K562 (cell line): ENCODE results near the gene ZBTB33. TPM values are rescaled to one million over a fixed set of nuclear protein-coding genes. Genes with fewer than 3 reads are reported as not detected.

ENCODE experiments used
- CBX2 ChIP-seq: fragments of 200-600 bp; sonication (generic); IDR thresholded peaks from one replicate; pipeline ENCODE4 v1.6.1; 2012; ENCODE audit warnings: mild to moderate bottlenecking, low read length, inconsistent platforms; ENCODE audit not compliant: insufficient read depth, poor library complexity, severe bottlenecking
- CLOCK ChIP-seq: fragments of 250-450 bp; sonication (Bioruptor Pico); IDR thresholded peaks from 2 replicates; pipeline ENCODE4 v1.4.0; 2020; ENCODE audit warnings: mild to moderate bottlenecking, moderate library complexity, borderline replicate concordance
- DEAF1 ChIP-seq: fragments of 450-650 bp; formaldehyde crosslinking; IDR thresholded peaks from 2 replicates; pipeline ENCODE4 v1.4.0; 2020; ENCODE audit warnings: mild to moderate bottlenecking, moderate library complexity
- FOXK1 ChIP-seq: sonication (generic); formaldehyde crosslinking; IDR thresholded peaks from 2 replicates; pipeline ENCODE4 v1.8.0; 2022; ENCODE audit warnings: missing genetic modification reagents, mild to moderate bottlenecking, borderline replicate concordance
- HDAC6 ChIP-seq: IDR thresholded peaks from 2 replicates; pipeline ENCODE4 v1.6.1; 2012; ENCODE audit warnings: low read depth, mild to moderate bottlenecking, control low read depth, inconsistent platforms, low read length, moderate library complexity
- KLF6 ChIP-seq: fragments of 250-450 bp; sonication (Bioruptor Pico); IDR thresholded peaks from 2 replicates; pipeline ENCODE4 v1.4.0; 2020; ENCODE audit warnings: mild to moderate bottlenecking, moderate library complexity, borderline replicate concordance
- MAFG ChIP-seq: fragments of 450-650 bp; conservative IDR thresholded peaks from 2 replicates; pipeline ENCODE4 v1.6.1; 2016; ENCODE audit warnings: missing genetic modification characterization, missing compliant biosample characterization
- NRF1 ChIP-seq, 2 experiments: fragments of 450-650 bp; IDR thresholded peaks in 1 of 2; conservative IDR thresholded peaks in 1 of 2; 2 replicates each; pipeline ENCODE4 v1.6.1; 2014; ENCODE audit warnings: mild to moderate bottlenecking in 2 of 2
- RREB1 ChIP-seq: fragments of 250-450 bp; sonication (Bioruptor Pico); IDR thresholded peaks from 2 replicates; pipeline ENCODE4 v1.4.0; 2020
- SIN3A ChIP-seq, 2 experiments: fragments of 150-350 bp in 1 of 2; IDR thresholded peaks; 2 replicates each; pipeline ENCODE4 v1.6.1; 2011 to 2016; ENCODE audit warnings: borderline replicate concordance in 2 of 2, low read depth in 2 of 2, low read length in 2 of 2, mild to moderate bottlenecking in 2 of 2, moderate library complexity in 2 of 2; ENCODE audit not compliant: control insufficient read depth in 1 of 2
- SUPT5H ChIP-seq: fragments of 450-650 bp; IDR thresholded peaks from 2 replicates; pipeline ENCODE4 v1.6.1; 2016
- ZBED1 ChIP-seq: IDR thresholded peaks from 2 replicates; pipeline ENCODE4 v1.6.1; 2014
- ZNF133 ChIP-seq: fragments of 250-450 bp; sonication (Bioruptor Pico); IDR thresholded peaks from 2 replicates; pipeline ENCODE4 v1.4.0; 2020; ENCODE audit warnings: mild to moderate bottlenecking
- ZNF174 ChIP-seq: fragments of 250-450 bp; sonication (Bioruptor Pico); IDR thresholded peaks from 2 replicates; pipeline ENCODE4 v1.4.0; 2020; ENCODE audit warnings: mild to moderate bottlenecking
- ZNF197 ChIP-seq: fragments of 200-800 bp; sonication (Bioruptor generic); IDR thresholded peaks from 2 replicates; pipeline ENCODE4 v1.6.1; 2016; ENCODE audit warnings: low read depth, missing genetic modification characterization, missing compliant biosample characterization
- ZNF696 ChIP-seq: fragments of 250-450 bp; sonication (Bioruptor Pico); conservative IDR thresholded peaks from 2 replicates; pipeline ENCODE4 v1.4.0; 2020; ENCODE audit warnings: mild to moderate bottlenecking, moderate library complexity
- ZSCAN32 ChIP-seq: fragments of 450-650 bp; formaldehyde crosslinking; IDR thresholded peaks from 2 replicates; pipeline ENCODE4 v1.4.0; 2020; ENCODE audit warnings: mild to moderate bottlenecking, moderate library complexity
- polyA plus RNA-seq, 8 experiments: library from polyadenylated mRNA; depleted of rRNA in 4 of 8; stranded (reverse) in 5 of 8; unstranded in 3 of 8; fragments of >200 nt; fragmentation: Nextera tagmentation in 2 of 8; fragmentation: Illumina TruSeq in 1 of 8; extraction: Ambion mirVana in 2 of 8; extraction: Trizol in 1 of 8; gene quantifications; 2 replicates each; pipeline versions ENCODE4 v1.2.1 to v1.2.3, GENCODE V29; 2011 to 2014; ENCODE audit warnings: inconsistent platforms in 1 of 8, missing spikeins in 1 of 8
- total RNA-seq, 7 experiments: library from RNA; depleted of rRNA in 6 of 7; stranded (reverse); fragments of >200 nt in 6 of 7; fragmentation: Illumina TruSeq in 2 of 7; extraction: Trizol in 2 of 7; gene quantifications; 2 replicates each; pipeline versions ENCODE4 v1.2.1 to v1.2.3, GENCODE V29; 2011 to 2021; ENCODE audit warnings: low replicate concordance in 1 of 7

The ZBTB33 gene
- total and polyA plus RNA-seq, 9 of the 15 experiments (the other 6 are each of a cell fraction or from before 2014, with no cell fraction given): 5.6 to 29.8 (median 15.6) TPM

GRCh38 chrX:120250522-120251271 is at the start of gene ZBTB33 (continued):
- TF ChIP-seq DEAF1 (CRISPR knock-in tag) (peak; percentile 100), CBX2 (no peak), RREB1 (CRISPR knock-in tag) (no peak), ZNF696 (CRISPR knock-in tag) (no peak), ZNF133 (CRISPR knock-in tag) (no peak), NRF1 (conservative IDR thresholded peaks at IDR 0.05 in 1 of 2, IDR thresholded peaks at IDR 0.05 in 1 of 2) (peak; percentile 68 to 77), ZNF174 (no peak), ZSCAN32 (no peak), ZBED1 (no peak), SIN3A (IDR thresholded peaks at IDR 0.05; ENCODE audit: borderline replicate concordance in 2 of 2, control insufficient read depth in 1 of 2, low read depth in 2 of 2, low read length in 2 of 2) (peak in 1 of 2 experiments; percentile 43; a peak in 1 of 4 replicates), CLOCK (CRISPR knock-in tag) (no peak), HDAC6 (no peak), ZNF197 (CRISPR knock-in tag) (no peak), MAFG (tag) (no peak), FOXK1 (CRISPR knock-in tag) (0 out of 2 replicates have a peak, but pooled peaks have one; percentile 46), KLF6 (CRISPR knock-in tag) (0 out of 2 replicates have a peak, but pooled peaks have one; percentile 41), SUPT5H (peak; percentile 74)
